Upper lobe of left lung (tissue), 6 donors: Measurements from ENCODE around the gene CX3CR1. TPM values are rescaled to one million over a fixed set of nuclear protein-coding genes. Genes with fewer than 3 reads are reported as not detected.

ENCODE experiments used
- ATAC-seq, 2 donors: fragments of 200-7000 bp; cut with Tn5 transposase; one replicate each; pipeline ENCODE4 v1.9.1; 2022; ENCODE audit warnings: mild to moderate bottlenecking in 2 of 2, moderate library complexity in 2 of 2; ENCODE audit not compliant: low FRiP score in 2 of 2
- DNase-seq, 2 donors: peaks; one replicate each; pipeline ENCODE4 v3.0.0-alpha.2; 2019 to 2020
- H3K27ac ChIP-seq, 4 donors: fragments of 200-600 bp; sonication (generic); one replicate each; pipeline ENCODE4 v1.5.1; 2016 to 2019
- H3K27me3 ChIP-seq, 4 donors: fragments of 200-600 bp; sonication (generic); one replicate each; pipeline ENCODE4 v1.5.1; 2017 to 2019
- H3K36me3 ChIP-seq, 4 donors: fragments of 200-600 bp; sonication (generic); one replicate each; pipeline ENCODE4 v1.5.1; 2016 to 2019
- H3K4me1 ChIP-seq, 4 donors: fragments of 200-600 bp; sonication (generic); one replicate each; pipeline ENCODE4 v1.5.1; 2018 to 2019
- H3K4me3 ChIP-seq, 4 donors: fragments of 200-600 bp; sonication (generic); one replicate each; pipeline ENCODE4 v1.5.1; 2017 to 2019; ENCODE audit warnings: mild to moderate bottlenecking in 2 of 4, moderate library complexity in 1 of 4
- H3K9me3 ChIP-seq, 4 donors: fragments of 200-600 bp; sonication (generic); one replicate each; pipeline ENCODE4 v1.5.1; 2018 to 2019
- CTCF ChIP-seq, 6 experiments: fragments of 450-650 bp in 4 of 6; fragments of 200-600 bp in 2 of 6; sonication (generic) in 2 of 6; IDR thresholded peaks; one replicate each; pipeline ENCODE4 v1.5.1; 2016 to 2019; ENCODE audit warnings: antibody characterized with exemption in 6 of 6
- EP300 ChIP-seq, 4 donors: sonication (generic); formaldehyde crosslinking; IDR thresholded peaks; one replicate each; pipeline ENCODE4 v1.5.1; 2017; ENCODE audit warnings: antibody characterized with exemption in 4 of 4, control low read depth in 2 of 4
- POLR2A ChIP-seq, 4 donors: fragments of 450-650 bp; IDR thresholded peaks; one replicate each; pipeline ENCODE4 v1.5.1; 2016 to 2017; ENCODE audit warnings: antibody characterized with exemption in 4 of 4, mild to moderate bottlenecking in 2 of 4
- POLR2AphosphoS5 ChIP-seq, 2 donors: sonication (generic); formaldehyde crosslinking; IDR thresholded peaks; one replicate each; pipeline ENCODE4 v1.5.1; 2017; ENCODE audit warnings: antibody characterized with exemption in 2 of 2
- WGBS, 2 donors: methylation state at CpG; one replicate each; pipeline ENCODE4 v1.1.5; 2017 to 2018; 5-methylcytosine and 5-hydroxymethylcytosine counted together
- total RNA-seq, 6 donors: library from RNA; depleted of rRNA in 4 of 6; stranded (reverse); fragments of >200 nt in 4 of 6; gene quantifications; one replicate each; pipeline versions ENCODE4 v1.1.0 to v1.2.1, GENCODE V29; 2016 to 2021
- donor health status: DM: no; HTN: no; CAD: no; lungs with moderate emphysema.
- donor health status: DM: no; HTN: yes; CAD: no; lungs with severe emphysema.

Gene CX3CR1
- total RNA-seq, 6 donors from 2014 or later: 0.59 to 15.3 (median 2.5) TPM

GRCh38 chr3:39264053-39264452, 15.8 kb downstream of the CX3CR1 start:
- TF ChIP-seq CTCF (IDR thresholded peaks at IDR 0.05) (no peak), EP300 (IDR thresholded peaks at IDR 0.05) (no peak)
- Histone ChIP-seq H3K36me3 (no peaks in the 10 kb centered on the region), H3K4me1 (peaks cover 0 to 16% (median 5%) of the 10 kb centered on the region in 4 donors), H3K27me3 (no peaks in the 10 kb centered on the region), H3K9me3 (no peaks in the 10 kb centered on the region), H3K4me3 (no peak overlapping the region), H3K27ac (no peak overlapping the region)
- no peak for ATAC-seq
- no peak for DNase-seq
- 85 to 91% methylated on average over 3 of the region's 3 CpGs for WGBS, 2 donors

- TF ChIP-seq EP300 (IDR thresholded peaks at IDR 0.05) (no peak), POLR2A (IDR thresholded peaks at IDR 0.05) (no peak), CTCF (IDR thresholded peaks at IDR 0.05) (no peak), POLR2AphosphoS5 (IDR thresholded peaks at IDR 0.05) (no peak)
- Histone ChIP-seq H3K36me3 (no peaks in the 10 kb centered on the region), H3K4me3 (no peak overlapping the region), H3K27me3 (no peaks in the 10 kb centered on the region), H3K27ac (no peak overlapping the region), H3K4me1 (peaks cover 0 to 16% (median 5%) of the 10 kb centered on the region in 4 donors), H3K9me3 (no peaks in the 10 kb centered on the region)
- DNase-seq (no peak), ATAC-seq (no peak)
- 68 to 72% methylated on average over 6 of the region's 6 CpGs for WGBS, 2 donors
These were observed 16.3 kb downstream of the CX3CR1 start for GRCh38 chr3:39263576-39263975.

GRCh38 chr3:39262846-39263245, 17.0 kb downstream of the CX3CR1 start:
- no peak for TF ChIP-seq CTCF (IDR thresholded peaks at IDR 0.05)
- TF ChIP-seq EP300 (IDR thresholded peaks at IDR 0.05): no peak
- TF ChIP-seq POLR2AphosphoS5 (IDR thresholded peaks at IDR 0.05): no peak
- TF ChIP-seq POLR2A (IDR thresholded peaks at IDR 0.05): no peak
- Histone ChIP-seq H3K36me3 (no peaks in the 10 kb centered on the region), H3K4me1 (peaks cover 0 to 16% (median 5%) of the 10 kb centered on the region in 4 donors), H3K27me3 (no peaks in the 10 kb centered on the region), H3K9me3 (no peaks in the 10 kb centered on the region), H3K4me3 (no peak overlapping the region), H3K27ac (no peak overlapping the region)
- DNase-seq: no peak
- no peak for ATAC-seq
- WGBS, 2 donors: 55 to 65% methylated on average over 8 of the region's 8 CpGs

- ATAC-seq (no peak), DNase-seq (no peak)
- no peaks in the 10 kb centered on the region for H3K36me3 ChIP-seq
- H3K4me3 ChIP-seq: no peak overlapping the region
- H3K9me3 ChIP-seq: no peaks in the 10 kb centered on the region
- no peaks in the 10 kb centered on the region for H3K27me3 ChIP-seq
- TF ChIP-seq EP300 (IDR thresholded peaks at IDR 0.05) (no peak), POLR2A (IDR thresholded peaks at IDR 0.05) (no peak), CTCF (IDR thresholded peaks at IDR 0.05) (no peak), POLR2AphosphoS5 (IDR thresholded peaks at IDR 0.05) (no peak)
- peaks cover 0 to 20% (median 5%) of the 10 kb centered on the region in 4 donors for H3K4me1 ChIP-seq
- peak overlapping the region in 1 of 4 donors; percentile 50 for H3K27ac ChIP-seq
These were observed 18.1 kb downstream of the CX3CR1 start for GRCh38 chr3:39261726-39262125.

- 5 to 9% methylated on average over 7 of the region's 7 CpGs for WGBS, 2 donors
- Histone ChIP-seq H3K4me3 (no peak overlapping the region), H3K27ac (peak overlapping the region in 2 of 4 donors; percentile 50 to 54), H3K36me3 (no peaks in the 10 kb centered on the region), H3K4me1 (peaks cover 0 to 27% (median 8%) of the 10 kb centered on the region in 4 donors), H3K27me3 (no peaks in the 10 kb centered on the region), H3K9me3 (no peaks in the 10 kb centered on the region)
- TF ChIP-seq EP300 (IDR thresholded peaks at IDR 0.05): peak in 2 of 4 donors; percentile 75 to 77
- TF ChIP-seq POLR2AphosphoS5 (IDR thresholded peaks at IDR 0.05): peak; percentile 84 to 86
- TF ChIP-seq CTCF (IDR thresholded peaks at IDR 0.05): peak; percentile 31 to 77 (median 58)
- no peak for TF ChIP-seq POLR2A (IDR thresholded peaks at IDR 0.05)
- ATAC-seq (peak; percentile 90 to 97), DNase-seq (peak in 1 of 2 donors; percentile 89)
These were observed 18.9 kb downstream of the CX3CR1 start for GRCh38 chr3:39260957-39261356.
